ENCODE measurements around the gene ATP2A1.

The ATP2A1 gene

GRCh38 chr16:28846080-28846932 lies 32.0 kb upstream of the ATP2A1 start, which contains the start of gene TUFM (continued):
- TF ChIP-seq ZBTB1 (tag by site-specific recombination; IDR thresholded peaks at IDR 0.05) (no peak), ZNF654 (tag by site-specific recombination; IDR thresholded peaks at IDR 0.05; ENCODE audit: low read depth) (no peak), ZNF560 (tag by site-specific recombination; IDR thresholded peaks at IDR 0.05; ENCODE audit: borderline replicate concordance) (no peak), ZNF133 (tag by site-specific recombination; IDR thresholded peaks at IDR 0.05) (no peak), ZNF692 (tag by site-specific recombination; IDR thresholded peaks at IDR 0.05) (peak; percentile 44; the same call in 1 of the 2 replicates), ZNF776 (tag by site-specific recombination; IDR thresholded peaks at IDR 0.05; ENCODE audit: borderline replicate concordance) (no peak), EGR2 (tag by site-specific recombination; IDR thresholded peaks at IDR 0.05; ENCODE audit: low read depth) (peak; percentile 68), ZNF747 (tag by site-specific recombination; IDR thresholded peaks at IDR 0.05) (no peak), HOXD13 (CRISPR knock-in tag; IDR thresholded peaks at IDR 0.05; ENCODE audit: borderline replicate concordance) (no peak), ZNF184 (tag by site-specific recombination; IDR thresholded peaks at IDR 0.05) (no peak), ZNF518A (tag by site-specific recombination; conservative IDR thresholded peaks at IDR 0.05; ENCODE audit: low read depth) (peak; percentile 84), GLIS1 (tag by site-specific recombination; IDR thresholded peaks at IDR 0.05) (peak; percentile 55), ZNF768 (tag by site-specific recombination; IDR thresholded peaks at IDR 0.05) (peak; percentile 53; the same call in 1 of the 2 replicates), ZNF311 (tag by site-specific recombination; IDR thresholded peaks at IDR 0.05; ENCODE audit: borderline replicate concordance) (no peak), ZNF350 (tag by site-specific recombination; IDR thresholded peaks at IDR 0.05) (no peak), ZFP41 (tag by site-specific recombination; IDR thresholded peaks at IDR 0.05; ENCODE audit: borderline replicate concordance) (no peak), HOXC10 (CRISPR knock-in tag; IDR thresholded peaks at IDR 0.05) (no peak; the same call in 1 of the 2 replicates), GLIS2 (tag by site-specific recombination; IDR thresholded peaks at IDR 0.05) (peak; percentile 90), ZNF121 (tag by site-specific recombination; IDR thresholded peaks at IDR 0.05) (0 out of 2 replicates have a peak, but pooled peaks have one; percentile 35), ZNF510 (tag by site-specific recombination; IDR thresholded peaks at IDR 0.05; ENCODE audit: insufficient replicate concordance) (no peak), ZEB2 (tag by site-specific recombination; IDR thresholded peaks at IDR 0.05) (peak; percentile 96), SP2 (tag by site-specific recombination; IDR thresholded peaks at IDR 0.05) (peak; percentile 96), SCRT1 (tag by site-specific recombination; IDR thresholded peaks at IDR 0.05; ENCODE audit: borderline replicate concordance) (no peak), ZXDB (tag by site-specific recombination; IDR thresholded peaks at IDR 0.05) (peak; percentile 91), SETDB1 (IDR thresholded peaks at IDR 0.05; ENCODE audit: insufficient read length, low read length) (no peak), SP7 (tag by site-specific recombination; IDR thresholded peaks at IDR 0.05) (peak; percentile 83), YY1 (tag by site-specific recombination; IDR thresholded peaks at IDR 0.05) (peak; percentile 94), ZSCAN16 (tag by site-specific recombination; IDR thresholded peaks at IDR 0.05) (no peak)
- TF ChIP-seq, protein P1, sequence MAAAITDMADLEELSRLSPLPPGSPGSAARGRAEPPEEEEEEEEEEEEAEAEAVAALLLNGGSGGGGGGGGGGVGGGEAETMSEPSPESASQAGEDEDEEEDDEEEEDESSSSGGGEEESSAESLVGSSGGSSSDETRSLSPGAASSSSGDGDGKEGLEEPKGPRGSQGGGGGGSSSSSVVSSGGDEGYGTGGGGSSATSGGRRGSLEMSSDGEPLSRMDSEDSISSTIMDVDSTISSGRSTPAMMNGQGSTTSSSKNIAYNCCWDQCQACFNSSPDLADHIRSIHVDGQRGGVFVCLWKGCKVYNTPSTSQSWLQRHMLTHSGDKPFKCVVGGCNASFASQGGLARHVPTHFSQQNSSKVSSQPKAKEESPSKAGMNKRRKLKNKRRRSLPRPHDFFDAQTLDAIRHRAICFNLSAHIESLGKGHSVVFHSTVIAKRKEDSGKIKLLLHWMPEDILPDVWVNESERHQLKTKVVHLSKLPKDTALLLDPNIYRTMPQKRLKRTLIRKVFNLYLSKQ (tag by site-specific recombination; IDR thresholded peaks at IDR 0.05; ENCODE audit: borderline replicate concordance) = no peak
- TF ChIP-seq, protein P2, sequence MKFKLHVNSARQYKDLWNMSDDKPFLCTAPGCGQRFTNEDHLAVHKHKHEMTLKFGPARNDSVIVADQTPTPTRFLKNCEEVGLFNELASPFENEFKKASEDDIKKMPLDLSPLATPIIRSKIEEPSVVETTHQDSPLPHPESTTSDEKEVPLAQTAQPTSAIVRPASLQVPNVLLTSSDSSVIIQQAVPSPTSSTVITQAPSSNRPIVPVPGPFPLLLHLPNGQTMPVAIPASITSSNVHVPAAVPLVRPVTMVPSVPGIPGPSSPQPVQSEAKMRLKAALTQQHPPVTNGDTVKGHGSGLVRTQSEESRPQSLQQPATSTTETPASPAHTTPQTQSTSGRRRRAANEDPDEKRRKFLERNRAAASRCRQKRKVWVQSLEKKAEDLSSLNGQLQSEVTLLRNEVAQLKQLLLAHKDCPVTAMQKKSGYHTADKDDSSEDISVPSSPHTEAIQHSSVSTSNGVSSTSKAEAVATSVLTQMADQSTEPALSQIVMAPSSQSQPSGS (tag by site-specific recombination; IDR thresholded peaks at IDR 0.05; ENCODE audit: low read depth) = peak; percentile 93
